22Rv1 (cell line): ENCODE results near the gene TSC22D4.

Experiments used
- ZFX ChIP-seq: fragments of 450-650 bp; IDR thresholded peaks from 2 replicates; pipeline ENCODE4 v1.6.1; 2017; ENCODE audit warnings: antibody characterized with exemption, borderline replicate concordance
- TF ChIP-seq, protein P1 (sequence below): fragments of 450-650 bp; IDR thresholded peaks from 2 replicates; pipeline ENCODE4 v1.5.1; 2017; ENCODE audit warnings: mild to moderate bottlenecking

DNA sequence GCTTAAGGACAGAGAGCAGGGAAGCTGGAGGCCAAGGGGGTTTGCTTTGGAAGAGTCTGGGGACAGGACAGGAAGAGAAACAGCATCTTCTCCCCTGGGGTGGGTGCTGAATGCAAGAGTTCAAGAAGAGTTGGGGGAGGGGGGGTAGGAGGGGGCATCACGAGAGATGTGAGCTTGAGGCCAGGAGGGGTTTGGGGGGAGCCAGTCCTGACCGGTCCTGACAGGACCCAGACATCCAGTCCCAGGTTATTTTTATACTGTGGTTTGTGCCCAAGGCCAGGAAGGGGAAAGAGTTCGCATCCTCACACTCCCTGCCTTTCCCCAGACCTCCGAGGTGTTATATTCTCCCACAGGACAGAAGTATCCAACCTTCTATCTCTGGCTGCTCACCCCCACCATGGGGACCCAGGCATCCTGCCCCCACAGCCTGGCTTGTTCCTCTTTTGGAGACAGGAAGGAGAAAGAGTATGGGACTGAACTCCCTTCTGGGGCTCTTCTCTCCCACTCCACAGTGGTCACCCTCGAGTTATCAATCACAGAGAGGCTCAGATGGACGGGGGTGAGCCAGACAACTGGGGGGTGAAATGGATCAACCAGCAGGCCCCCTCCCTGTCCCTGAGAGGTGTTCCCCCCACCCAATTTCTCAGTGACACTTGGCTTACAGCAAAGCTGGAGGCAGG, 2.8 kb downstream of the TSC22D4 start:
- TF ChIP-seq, protein P1, sequence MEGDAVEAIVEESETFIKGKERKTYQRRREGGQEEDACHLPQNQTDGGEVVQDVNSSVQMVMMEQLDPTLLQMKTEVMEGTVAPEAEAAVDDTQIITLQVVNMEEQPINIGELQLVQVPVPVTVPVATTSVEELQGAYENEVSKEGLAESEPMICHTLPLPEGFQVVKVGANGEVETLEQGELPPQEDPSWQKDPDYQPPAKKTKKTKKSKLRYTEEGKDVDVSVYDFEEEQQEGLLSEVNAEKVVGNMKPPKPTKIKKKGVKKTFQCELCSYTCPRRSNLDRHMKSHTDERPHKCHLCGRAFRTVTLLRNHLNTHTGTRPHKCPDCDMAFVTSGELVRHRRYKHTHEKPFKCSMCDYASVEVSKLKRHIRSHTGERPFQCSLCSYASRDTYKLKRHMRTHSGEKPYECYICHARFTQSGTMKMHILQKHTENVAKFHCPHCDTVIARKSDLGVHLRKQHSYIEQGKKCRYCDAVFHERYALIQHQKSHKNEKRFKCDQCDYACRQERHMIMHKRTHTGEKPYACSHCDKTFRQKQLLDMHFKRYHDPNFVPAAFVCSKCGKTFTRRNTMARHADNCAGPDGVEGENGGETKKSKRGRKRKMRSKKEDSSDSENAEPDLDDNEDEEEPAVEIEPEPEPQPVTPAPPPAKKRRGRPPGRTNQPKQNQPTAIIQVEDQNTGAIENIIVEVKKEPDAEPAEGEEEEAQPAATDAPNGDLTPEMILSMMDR = no peak
- TF ChIP-seq ZFX = no peak
